ENCODE measurements around the gene TMEM141. TPM values are rescaled to one million over a fixed set of nuclear protein-coding genes. Genes with fewer than 3 reads are reported as not detected.

TMEM141 gene
- polyA plus RNA-seq, 1 of the 3 experiments (the other 2 are of a cell fraction), result 112 TPM

DNA sequence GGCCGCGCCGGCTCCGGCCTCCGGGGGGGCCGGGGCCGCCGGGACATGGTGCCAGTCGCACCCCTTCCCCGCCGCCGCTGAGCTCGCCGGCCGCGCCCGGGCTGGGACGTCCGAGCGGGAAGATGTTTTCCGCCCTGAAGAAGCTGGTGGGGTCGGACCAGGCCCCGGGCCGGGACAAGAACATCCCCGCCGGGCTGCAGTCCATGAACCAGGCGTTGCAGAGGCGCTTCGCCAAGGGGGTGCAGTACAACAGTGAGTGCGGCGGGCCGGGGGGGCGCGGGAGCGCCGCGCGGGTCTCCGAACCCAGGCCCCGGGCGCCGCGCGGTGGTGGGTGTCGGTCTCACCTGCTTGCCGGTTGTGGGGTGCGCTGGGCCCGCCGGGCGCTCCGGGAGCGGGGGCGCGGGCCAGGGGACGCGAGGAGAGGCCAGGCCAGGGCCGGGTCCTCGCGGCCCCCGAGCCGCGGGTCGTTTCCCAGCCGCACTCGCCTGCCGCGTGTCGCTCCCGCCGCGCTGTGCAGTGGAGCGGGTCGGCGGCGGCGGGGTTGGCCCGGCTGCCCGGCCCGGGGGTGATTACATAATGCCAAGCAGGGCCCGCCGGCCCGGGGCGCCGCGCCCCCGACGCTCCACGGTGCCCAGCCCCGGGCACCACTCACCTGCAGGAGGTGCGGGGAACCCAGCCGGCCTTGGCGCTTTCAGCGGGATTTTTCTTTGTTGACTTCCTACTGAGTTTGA lies 17.1 kb downstream of the TMEM141 start:
- Histone ChIP-seq H3K4me1 (ENCODE audit: control insufficient read depth in 1 of 2, insufficient read depth in 2 of 2, low read depth in 1 of 2, low read length in 1 of 2) (peaks cover 20 to 22% of the 10 kb centered on the region in 2 experiments; a peak in 3 of 4 replicates), H3K4me3 (ENCODE audit: low read depth in 2 of 2, low read length in 1 of 2) (peak overlapping the region; percentile 66 to 96), H2AFZ (ENCODE audit: low read depth) (peak overlapping the region; percentile 56; the same call in 1 of the 2 replicates), H4K20me1 (ENCODE audit: insufficient read depth) (peaks cover 24% of the 10 kb centered on the region), H3K27me3 (ENCODE audit: insufficient read depth) (no peaks in the 10 kb centered on the region), H3K9me3 (no peaks in the 10 kb centered on the region), H3K27ac (ENCODE audit: low read depth in 2 of 2, low read length in 1 of 2) (peak overlapping the region; percentile 55 to 86; a peak in 3 of 4 replicates), H3K9ac (peak overlapping the region; percentile 89), H3K36me3 (replicated peaks in 1 of 2; ENCODE audit: control insufficient read depth in 1 of 2, insufficient read depth in 2 of 2, low read length in 1 of 2) (peaks cover 16 to 25% of the 10 kb centered on the region in 2 experiments), H3K79me2 (ENCODE audit: insufficient read depth) (peaks cover 53% of the 10 kb centered on the region), H3K9me2 (no peaks in the 10 kb centered on the region), H3F3A (replicated peaks; ENCODE audit: insufficient read depth) (no peaks in the 10 kb centered on the region), H3K4me2 (peak overlapping the region; percentile 76)
- peak; percentile 78 for DNase-seq
- ChIA-PET CTCF (interaction anchor here (1.2 to 6.5 kb wide), 6 partner anchors 9 to 47 kb away, joined by 4 to 30 read pairs (median 5); partner anchors contain the start of gene AJM1), POLR2A (interaction anchor here (0.9 to 3.2 kb wide), 4 partner anchors 10 to 40 kb away, joined by 3 to 10 read pairs (median 4); partner anchors contain the start of gene AJM1)
- WGBS (ENCODE audit: low lambda C conversion rate), result 0% methylated on average over 9 of the region's 93 CpGs
- TF ChIP-seq MXI1 (IDR thresholded peaks at IDR 0.05; ENCODE audit: low read depth, low read length) (peak; percentile 33; the same call in 1 of the 2 replicates), GABPA (IDR thresholded peaks at IDR 0.05; ENCODE audit: low read depth) (no peak), FOXJ3 (CRISPR knock-in tag; IDR thresholded peaks at IDR 0.05) (no peak), GATA2 (CRISPR knock-in tag; IDR thresholded peaks at IDR 0.05) (no peak)

DNA sequence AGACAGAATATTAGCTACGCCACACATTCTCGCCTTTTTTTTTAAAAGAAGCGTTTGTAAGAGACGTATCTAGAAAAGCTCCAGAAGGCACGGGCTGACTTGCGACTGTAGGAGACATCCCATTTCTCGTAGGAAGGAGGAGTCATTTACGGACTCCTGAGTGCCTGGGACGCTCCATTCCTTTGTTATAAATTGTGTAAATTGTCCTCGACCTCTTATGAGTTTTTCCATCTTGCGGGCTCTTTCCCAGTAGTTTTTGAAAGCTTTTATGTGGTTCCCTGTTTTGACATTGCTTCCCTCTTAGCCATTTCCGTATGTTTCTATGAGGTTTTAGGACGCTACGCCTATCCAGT lies 17.6 kb downstream of the TMEM141 start:
- H3K27me3 ChIP-seq (ENCODE audit: insufficient read depth), result no peaks in the 10 kb centered on the region
- H3K9me3 ChIP-seq, result no peaks in the 10 kb centered on the region
- peaks cover 20 to 22% of the 10 kb centered on the region in 2 experiments; a peak in 3 of 4 replicates for H3K4me1 ChIP-seq (ENCODE audit: control insufficient read depth in 1 of 2, insufficient read depth in 2 of 2, low read depth in 1 of 2, low read length in 1 of 2)
- H3K4me2 ChIP-seq, result peak overlapping the region; percentile 76
- 14% methylated on average over 14 of the region's 14 CpGs for WGBS (ENCODE audit: low lambda C conversion rate)
- TF ChIP-seq, protein P1, sequence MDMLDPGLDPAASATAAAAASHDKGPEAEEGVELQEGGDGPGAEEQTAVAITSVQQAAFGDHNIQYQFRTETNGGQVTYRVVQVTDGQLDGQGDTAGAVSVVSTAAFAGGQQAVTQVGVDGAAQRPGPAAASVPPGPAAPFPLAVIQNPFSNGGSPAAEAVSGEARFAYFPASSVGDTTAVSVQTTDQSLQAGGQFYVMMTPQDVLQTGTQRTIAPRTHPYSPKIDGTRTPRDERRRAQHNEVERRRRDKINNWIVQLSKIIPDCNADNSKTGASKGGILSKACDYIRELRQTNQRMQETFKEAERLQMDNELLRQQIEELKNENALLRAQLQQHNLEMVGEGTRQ (IDR thresholded peaks at IDR 0.05; ENCODE audit: borderline replicate concordance, low read depth, low read length), result no peak
- TF ChIP-seq MXI1 (IDR thresholded peaks at IDR 0.05; ENCODE audit: low read depth, low read length), result 0 out of 2 replicates have a peak, but pooled peaks have one; percentile 7
- TF ChIP-seq RCOR1 (IDR thresholded peaks at IDR 0.05; ENCODE audit: low read length), result no peak
- TF ChIP-seq, protein P2, sequence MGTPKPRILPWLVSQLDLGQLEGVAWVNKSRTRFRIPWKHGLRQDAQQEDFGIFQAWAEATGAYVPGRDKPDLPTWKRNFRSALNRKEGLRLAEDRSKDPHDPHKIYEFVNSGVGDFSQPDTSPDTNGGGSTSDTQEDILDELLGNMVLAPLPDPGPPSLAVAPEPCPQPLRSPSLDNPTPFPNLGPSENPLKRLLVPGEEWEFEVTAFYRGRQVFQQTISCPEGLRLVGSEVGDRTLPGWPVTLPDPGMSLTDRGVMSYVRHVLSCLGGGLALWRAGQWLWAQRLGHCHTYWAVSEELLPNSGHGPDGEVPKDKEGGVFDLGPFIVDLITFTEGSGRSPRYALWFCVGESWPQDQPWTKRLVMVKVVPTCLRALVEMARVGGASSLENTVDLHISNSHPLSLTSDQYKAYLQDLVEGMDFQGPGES (IDR thresholded peaks at IDR 0.05; ENCODE audit: low read depth, low read length), result no peak
- H3K9ac ChIP-seq, result peak overlapping the region; percentile 89
- H4K20me1 ChIP-seq (ENCODE audit: insufficient read depth), result peaks cover 24% of the 10 kb centered on the region
- H2AFZ ChIP-seq (ENCODE audit: low read depth), result no peak overlapping the region
- CTCF ChIA-PET, result interaction anchor here (1.4 to 6.5 kb wide), 3 partner anchors 16 to 47 kb away, joined by 4 to 30 read pairs (median 13); partner anchors contain the start of gene AJM1
- H3K4me3 ChIP-seq (ENCODE audit: low read depth in 2 of 2, low read length in 1 of 2), result peak overlapping the region; percentile 66 to 96
- no peaks in the 10 kb centered on the region for H3K9me2 ChIP-seq
- peaks cover 59% of the 10 kb centered on the region for H3K79me2 ChIP-seq (ENCODE audit: insufficient read depth)
- peaks cover 20 to 26% of the 10 kb centered on the region in 2 experiments for H3K36me3 ChIP-seq (replicated peaks in 1 of 2; ENCODE audit: control insufficient read depth in 1 of 2, insufficient read depth in 2 of 2, low read length in 1 of 2)
- no peak for DNase-seq
- POLR2A ChIA-PET, result interaction anchor here (1.4 kb wide), 1 partner anchor 11 kb away, joined by 3 read pairs; no protein-coding TSS in a partner anchor
- H3K27ac ChIP-seq (ENCODE audit: low read depth in 2 of 2, low read length in 1 of 2), result peak overlapping the region; percentile 1 to 41; a peak in 3 of 4 replicates
- H3F3A ChIP-seq (replicated peaks; ENCODE audit: insufficient read depth), result no peaks in the 10 kb centered on the region
